Osteoblast (primary cell): Measurements from ENCODE around the gene MEGF11. TPM values are rescaled to one million over a fixed set of nuclear protein-coding genes. Genes with fewer than 3 reads are reported as not detected.

Source experiments
- DNase-seq: peaks from one replicate; pipeline ENCODE4 v3.0.0; 2011; ENCODE audit warnings: low spot score, mixed read lengths; ENCODE audit not compliant: insufficient read length; ENCODE audit errors: missing footprints
- H2AFZ ChIP-seq: 2 replicates; pipeline ENCODE4 v1.6.0; 2011; ENCODE audit warnings: mild to moderate bottlenecking, low read length
- H3K27ac ChIP-seq: 2 replicates; pipeline ENCODE4 v1.5.1; 2011; ENCODE audit warnings: mild to moderate bottlenecking, low read depth, low read length, moderate library complexity
- H3K27me3 ChIP-seq: 2 replicates; pipeline ENCODE4 v1.6.0; 2012; ENCODE audit warnings: mild to moderate bottlenecking, control low read depth, inconsistent platforms, low read length, moderate library complexity; ENCODE audit not compliant: insufficient read depth
- H3K36me3 ChIP-seq: 2 replicates; pipeline ENCODE4 v1.5.1; 2011; ENCODE audit warnings: mild to moderate bottlenecking, low read length, control low read depth, moderate library complexity; ENCODE audit not compliant: insufficient read depth
- H3K4me1 ChIP-seq: 2 replicates; pipeline ENCODE4 v1.5.1; 2011; ENCODE audit warnings: mild to moderate bottlenecking, low read length, control low read depth, moderate library complexity; ENCODE audit not compliant: insufficient read depth
- H3K4me2 ChIP-seq: 2 replicates; pipeline ENCODE4 v1.6.0; 2011; ENCODE audit warnings: mild to moderate bottlenecking, low read length; ENCODE audit not compliant: insufficient read depth
- H3K4me3 ChIP-seq: fragments of 200-600 bp; sonication (generic); 3 replicates; pipeline ENCODE4 v1.5.1; 2012; ENCODE audit warnings: mild to moderate bottlenecking, low read length, inconsistent platforms; ENCODE audit not compliant: insufficient read depth
- H3K79me2 ChIP-seq: 2 replicates; pipeline ENCODE4 v1.6.0; 2012; ENCODE audit warnings: mild to moderate bottlenecking, low read length, control low read depth, inconsistent platforms; ENCODE audit not compliant: insufficient read depth
- H3K9me3 ChIP-seq: 2 replicates; pipeline ENCODE4 v1.5.1; 2011; ENCODE audit warnings: low read depth, low read length, control low read depth
- H4K20me1 ChIP-seq: 2 replicates; pipeline ENCODE4 v1.6.0; 2012; ENCODE audit warnings: mild to moderate bottlenecking, low read length, control low read depth; ENCODE audit not compliant: insufficient read depth
- CTCF ChIP-seq: IDR thresholded peaks from 2 replicates; pipeline ENCODE4 v1.5.1; 2011; ENCODE audit warnings: mild to moderate bottlenecking, low read depth, low read length, moderate library complexity; ENCODE audit errors: extremely low read depth
- total RNA-seq: library from RNA; depleted of rRNA; stranded (reverse); fragments of >200 nt; gene quantifications from 2 replicates; pipeline ENCODE4 v1.2.3, GENCODE V29; 2012

Gene MEGF11
- total RNA-seq, 1 donor, result not detected

GRCh38 chr15:66019826-66020398 lies 233.6 kb downstream of the MEGF11 start:
- Histone ChIP-seq H3K4me1 (no peaks in the 10 kb centered on the region), H3K9me3 (no peaks in the 10 kb centered on the region), H4K20me1 (no peaks in the 10 kb centered on the region), H3K27me3 (peaks cover 18% of the 10 kb centered on the region), H3K79me2 (no peaks in the 10 kb centered on the region), H3K36me3 (no peaks in the 10 kb centered on the region), H3K4me2 (no peak overlapping the region), H2AFZ (no peak overlapping the region), H3K27ac (no peak overlapping the region), H3K4me3 (no peak overlapping the region)
- TF ChIP-seq CTCF, result no peak
- DNase-seq, result no peak

GRCh38 chr15:66019368-66019767 lies 234.2 kb downstream of the MEGF11 start:
- no peak overlapping the region for H3K4me3 ChIP-seq
- no peak for TF ChIP-seq CTCF
- no peak for DNase-seq
- H4K20me1 ChIP-seq, result no peaks in the 10 kb centered on the region
- H3K27ac ChIP-seq, result no peak overlapping the region
- peaks cover 18% of the 10 kb centered on the region for H3K27me3 ChIP-seq
- H3K79me2 ChIP-seq, result no peaks in the 10 kb centered on the region
- H2AFZ ChIP-seq, result no peak overlapping the region
- no peaks in the 10 kb centered on the region for H3K36me3 ChIP-seq
- no peaks in the 10 kb centered on the region for H3K9me3 ChIP-seq
- no peaks in the 10 kb centered on the region for H3K4me1 ChIP-seq
- H3K4me2 ChIP-seq, result no peak overlapping the region

GRCh38 chr15:66018488-66018797 lies 235.1 kb downstream of the MEGF11 start:
- no peak for TF ChIP-seq CTCF
- H3K4me1 ChIP-seq, result no peaks in the 10 kb centered on the region
- no peaks in the 10 kb centered on the region for H3K36me3 ChIP-seq
- H3K27me3 ChIP-seq, result peaks cover 18% of the 10 kb centered on the region
- no peak for DNase-seq
- no peak overlapping the region for H3K4me3 ChIP-seq
- H3K9me3 ChIP-seq, result no peaks in the 10 kb centered on the region
- no peak overlapping the region for H3K4me2 ChIP-seq
- H4K20me1 ChIP-seq, result no peaks in the 10 kb centered on the region
- no peak overlapping the region for H2AFZ ChIP-seq
- no peak overlapping the region for H3K27ac ChIP-seq
- no peaks in the 10 kb centered on the region for H3K79me2 ChIP-seq

- no peaks in the 10 kb centered on the region for H3K79me2 ChIP-seq
- no peaks in the 10 kb centered on the region for H3K9me3 ChIP-seq
- no peak for TF ChIP-seq CTCF
- H4K20me1 ChIP-seq, result no peaks in the 10 kb centered on the region
- no peak overlapping the region for H3K4me2 ChIP-seq
- no peak overlapping the region for H3K4me3 ChIP-seq
- H3K27me3 ChIP-seq, result peaks cover 15% of the 10 kb centered on the region
- H3K27ac ChIP-seq, result no peak overlapping the region
- DNase-seq, result no peak
- H3K36me3 ChIP-seq, result no peaks in the 10 kb centered on the region
- H2AFZ ChIP-seq, result no peak overlapping the region
- H3K4me1 ChIP-seq, result no peaks in the 10 kb centered on the region
These were observed 235.6 kb downstream of the MEGF11 start for GRCh38 chr15:66017792-66018487.
